NB4 (cell line): ENCODE measurements around the gene COX7A2.

Experiments used
- DNase-seq: peaks from one replicate; pipeline ENCODE4 v3.0.0; 2010; ENCODE audit warnings: low read depth
- H3K4me3 ChIP-seq: one replicate; pipeline ENCODE4 v1.5.1; 2011; ENCODE audit warnings: mild to moderate bottlenecking, low read depth, low read length, moderate library complexity
- MYC ChIP-seq: IDR thresholded peaks from 2 replicates; pipeline ENCODE4 v1.6.1; 2011; ENCODE audit warnings: low read depth, low read length
- POLR2A ChIP-seq: IDR thresholded peaks from 2 replicates; pipeline ENCODE4 v1.6.1; 2011; ENCODE audit warnings: mild to moderate bottlenecking; ENCODE audit not compliant: insufficient read length; ENCODE audit errors: extremely low read depth
- TF ChIP-seq, protein P1 (sequence below): IDR thresholded peaks from 2 replicates; pipeline ENCODE4 v1.6.1; 2011; ENCODE audit warnings: low read depth, low read length
- TF ChIP-seq, protein P2 (sequence below): IDR thresholded peaks from one replicate; pipeline ENCODE4 v1.5.1; 2012; ENCODE audit warnings: low read depth, low read length

COX7A2 gene

DNA sequence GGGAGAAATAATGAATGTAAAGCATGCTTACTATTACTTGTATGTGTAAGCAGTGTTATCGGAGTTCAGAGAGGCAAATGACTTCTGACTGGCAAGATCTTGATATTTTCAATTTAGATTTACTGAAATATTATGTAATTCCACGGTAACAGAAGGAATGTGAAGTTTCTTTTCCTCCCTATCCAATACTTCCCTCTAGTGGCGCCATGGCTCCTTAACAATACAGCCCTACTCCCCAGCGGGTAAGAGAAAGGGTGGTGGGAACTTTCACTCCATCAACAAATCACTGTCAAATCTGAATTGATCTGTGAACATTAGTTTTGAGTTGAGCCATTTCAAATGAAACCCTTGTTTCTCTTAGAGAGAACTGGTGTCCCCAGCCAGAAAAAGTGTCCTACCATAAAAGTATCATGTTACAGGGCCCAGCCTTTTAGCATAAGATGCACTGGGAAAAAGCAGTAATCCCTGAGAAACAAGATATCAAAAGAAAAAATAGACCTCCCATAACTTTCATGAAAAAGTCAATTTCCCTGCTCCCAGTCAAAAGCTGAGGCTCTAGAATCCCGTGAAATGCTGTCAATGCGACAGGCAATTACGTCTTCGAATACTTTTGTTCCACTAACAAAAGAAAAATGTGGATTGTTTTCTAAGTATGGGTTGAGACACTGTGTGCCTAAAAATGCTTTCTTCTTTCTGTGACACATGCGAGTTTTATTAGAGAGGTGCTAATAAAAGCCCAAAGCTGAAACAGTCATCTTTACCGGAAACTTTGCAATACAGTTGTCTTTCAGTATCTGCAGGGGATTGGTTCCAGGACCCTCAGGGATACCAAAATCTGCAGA, 12.9 kb downstream of the COX7A2 start:
- TF ChIP-seq, protein P1, sequence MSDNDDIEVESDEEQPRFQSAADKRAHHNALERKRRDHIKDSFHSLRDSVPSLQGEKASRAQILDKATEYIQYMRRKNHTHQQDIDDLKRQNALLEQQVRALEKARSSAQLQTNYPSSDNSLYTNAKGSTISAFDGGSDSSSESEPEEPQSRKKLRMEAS: no peak
- TF ChIP-seq, protein P2, sequence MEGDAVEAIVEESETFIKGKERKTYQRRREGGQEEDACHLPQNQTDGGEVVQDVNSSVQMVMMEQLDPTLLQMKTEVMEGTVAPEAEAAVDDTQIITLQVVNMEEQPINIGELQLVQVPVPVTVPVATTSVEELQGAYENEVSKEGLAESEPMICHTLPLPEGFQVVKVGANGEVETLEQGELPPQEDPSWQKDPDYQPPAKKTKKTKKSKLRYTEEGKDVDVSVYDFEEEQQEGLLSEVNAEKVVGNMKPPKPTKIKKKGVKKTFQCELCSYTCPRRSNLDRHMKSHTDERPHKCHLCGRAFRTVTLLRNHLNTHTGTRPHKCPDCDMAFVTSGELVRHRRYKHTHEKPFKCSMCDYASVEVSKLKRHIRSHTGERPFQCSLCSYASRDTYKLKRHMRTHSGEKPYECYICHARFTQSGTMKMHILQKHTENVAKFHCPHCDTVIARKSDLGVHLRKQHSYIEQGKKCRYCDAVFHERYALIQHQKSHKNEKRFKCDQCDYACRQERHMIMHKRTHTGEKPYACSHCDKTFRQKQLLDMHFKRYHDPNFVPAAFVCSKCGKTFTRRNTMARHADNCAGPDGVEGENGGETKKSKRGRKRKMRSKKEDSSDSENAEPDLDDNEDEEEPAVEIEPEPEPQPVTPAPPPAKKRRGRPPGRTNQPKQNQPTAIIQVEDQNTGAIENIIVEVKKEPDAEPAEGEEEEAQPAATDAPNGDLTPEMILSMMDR: peak; percentile 57
- peak; percentile 46 for DNase-seq

DNA sequence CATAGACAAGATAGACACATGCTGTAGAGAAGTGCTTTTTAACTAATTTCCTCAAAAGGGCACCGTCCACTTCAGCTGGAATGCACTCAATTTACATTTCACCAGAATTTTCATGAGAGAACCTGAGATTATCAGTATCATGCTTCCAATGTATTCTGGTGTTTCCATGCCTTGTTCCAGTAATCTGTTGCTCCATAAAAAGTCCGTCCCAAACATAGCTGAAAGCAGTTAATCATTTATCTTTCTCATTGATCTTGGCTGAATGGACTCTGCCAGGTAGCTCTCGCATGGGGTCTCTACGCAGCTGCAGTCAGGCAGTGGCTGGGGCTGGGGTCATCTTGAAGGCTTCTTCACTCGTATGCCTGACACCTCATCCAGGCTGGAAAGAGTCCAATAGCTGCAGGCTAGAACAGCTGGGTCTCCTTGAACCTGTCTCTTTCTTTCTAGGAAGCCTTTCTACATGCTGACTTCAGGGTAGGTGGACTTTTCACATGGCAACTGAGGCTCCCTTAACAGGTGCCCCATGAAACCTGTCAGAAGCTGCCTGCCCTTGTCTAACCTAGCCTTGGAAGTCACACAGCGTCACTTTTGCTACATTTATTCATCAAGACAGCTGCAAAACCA, 19.2 kb downstream of the COX7A2 start:
- no peak overlapping the region for H3K4me3 ChIP-seq
- TF ChIP-seq POLR2A (no peak), MYC (no peak)
- TF ChIP-seq, protein P1: no peak
- TF ChIP-seq, protein P2: no peak
- no peak for DNase-seq

More for the DNA sequence above, 12.9 kb downstream of the COX7A2 start:
- no peak overlapping the region for H3K4me3 ChIP-seq

DNA sequence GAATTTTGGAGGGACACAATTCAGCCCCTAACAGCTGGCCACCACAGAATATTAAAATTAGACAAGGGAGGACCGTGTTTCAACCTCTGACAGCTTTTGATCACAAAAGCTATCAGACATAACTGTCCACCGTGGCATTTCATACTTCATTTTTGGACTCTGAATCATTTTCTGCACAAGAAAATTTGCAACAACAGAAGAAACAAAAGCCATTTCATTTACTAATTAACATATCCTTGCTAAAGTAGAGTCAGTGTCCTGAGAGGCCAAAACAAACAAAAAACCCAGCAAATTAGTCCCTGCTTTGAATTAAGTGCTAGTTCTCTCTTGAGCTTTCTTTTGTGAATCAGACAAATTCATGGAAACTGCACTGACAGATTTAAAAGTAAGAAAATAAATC, 20.2 kb downstream of the COX7A2 start:
- TF ChIP-seq, protein P2: no peak
- no peak for DNase-seq
- no peak overlapping the region for H3K4me3 ChIP-seq

DNA sequence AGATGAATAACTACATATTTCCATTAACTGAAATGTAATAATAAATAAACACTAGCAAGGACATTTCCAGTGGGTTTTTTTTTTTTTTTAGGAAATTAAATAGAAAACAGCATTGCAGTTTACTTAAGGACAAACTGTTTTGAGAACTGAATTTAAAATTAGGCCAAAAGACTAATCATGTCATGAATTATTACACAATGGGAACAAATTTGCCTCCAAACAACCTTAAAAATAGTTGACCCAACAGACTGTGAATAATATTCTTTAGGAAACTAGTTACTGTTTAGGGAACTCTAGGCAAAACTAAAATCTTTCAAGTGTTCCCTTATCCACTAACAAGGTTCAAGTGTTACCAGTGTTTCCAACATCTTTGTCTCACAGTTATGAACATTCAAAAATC, 21.3 kb downstream of the COX7A2 start:
- TF ChIP-seq, protein P1: no peak
- no peak for TF ChIP-seq POLR2A
- TF ChIP-seq MYC: no peak
- TF ChIP-seq, protein P2: no peak
- no peak for DNase-seq
- H3K4me3 ChIP-seq: no peak overlapping the region

DNA sequence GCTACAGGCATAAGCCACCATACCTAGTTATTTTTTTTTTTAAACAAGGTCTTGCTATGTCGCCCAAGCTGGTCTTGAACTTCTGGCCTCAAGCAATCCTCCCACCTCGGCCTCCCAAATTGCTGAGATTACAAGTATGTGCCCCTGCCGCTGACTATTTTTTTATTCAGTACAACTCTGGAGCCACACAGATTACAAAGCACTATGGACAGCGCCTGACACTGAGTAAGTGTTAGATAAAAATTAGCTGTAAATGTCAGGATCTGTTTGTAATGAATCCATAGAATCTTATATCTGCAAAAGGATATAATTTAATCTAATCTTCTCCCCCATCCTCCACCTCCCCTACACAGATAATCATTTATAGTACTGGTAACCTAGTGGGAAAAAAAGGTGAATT, 22.5 kb downstream of the COX7A2 start:
- DNase-seq: no peak
- TF ChIP-seq MYC (no peak), POLR2A (no peak)
- TF ChIP-seq, protein P1: no peak
- TF ChIP-seq, protein P2: no peak
- H3K4me3 ChIP-seq: no peak overlapping the region
